ENCODE results near the gene PYGO2.

DNA sequence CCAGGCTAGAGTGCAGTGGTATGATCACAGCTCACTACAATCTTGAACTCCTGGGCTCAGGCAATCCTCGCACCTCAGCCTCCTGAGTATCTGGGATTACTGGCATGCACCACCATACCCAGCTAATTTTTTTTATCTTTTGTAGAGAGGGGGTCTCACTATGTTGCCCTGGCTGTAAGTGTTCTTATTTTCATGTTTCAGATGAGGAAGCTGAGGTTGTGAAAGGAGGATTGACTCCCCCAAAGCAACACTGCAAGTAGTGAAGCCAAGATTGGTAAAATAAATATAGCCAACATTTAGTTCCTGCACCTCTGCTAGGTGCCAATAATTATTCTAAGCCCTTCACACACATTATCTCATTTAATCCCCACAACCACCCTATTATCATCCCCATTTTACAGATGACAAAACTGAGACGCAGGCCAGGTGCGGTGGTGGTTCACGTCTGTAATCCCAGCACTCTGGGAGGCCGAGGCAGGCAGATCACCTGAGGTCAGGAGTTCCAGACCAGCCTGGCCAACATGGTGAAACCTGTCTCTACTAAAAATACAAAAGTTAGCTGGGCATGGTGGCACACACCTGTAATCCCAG lies 27.1 kb downstream of the PYGO2 start:
- TF ChIP-seq CTCF (IDR thresholded peaks at IDR 0.05; ENCODE audit: insufficient read depth, low read length) (no peak), REST (IDR thresholded peaks at IDR 0.05; ENCODE audit: insufficient replicate concordance, low read depth) (no peak)
